ENCODE results near the gene NDUFA11.

The NDUFA11 gene

DNA sequence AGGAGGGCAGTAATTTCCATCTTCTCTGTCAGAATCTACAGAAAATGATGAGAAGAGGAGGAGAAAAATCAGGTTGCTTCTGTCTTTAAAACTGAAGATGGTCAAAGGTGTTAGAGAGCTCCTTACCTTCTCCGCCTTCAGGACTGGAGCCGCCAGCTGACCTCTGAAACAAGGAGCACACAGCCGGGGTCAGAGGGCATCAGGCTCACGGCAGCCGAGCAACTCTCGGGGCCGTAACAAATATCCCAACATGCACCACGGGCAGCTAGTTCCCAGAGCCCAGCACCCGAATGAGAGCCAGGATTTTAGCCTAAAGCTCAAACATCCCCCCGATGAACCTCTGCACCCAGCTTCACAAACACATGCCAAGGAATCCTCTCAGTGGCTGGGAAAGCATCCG is 38.1 kb upstream of the NDUFA11 start:
- Histone ChIP-seq H3K9ac (ENCODE audit: low read length) (no peak overlapping the region), H3K4me1 (ENCODE audit: insufficient read depth, low read length) (peaks cover 50% of the 10 kb centered on the region), H3K9me3 (ENCODE audit: low read length) (no peaks in the 10 kb centered on the region), H3K27ac (ENCODE audit: low read depth, low read length) (peak overlapping the region; percentile 75), H3K27me3 (ENCODE audit: control insufficient read depth in 1 of 2, insufficient read depth in 2 of 2, low read length in 2 of 2) (no peaks in the 10 kb centered on the region), H3K36me3 (ENCODE audit: insufficient read depth, low read length) (peaks cover 25% of the 10 kb centered on the region), H3K4me3 (ENCODE audit: low read depth in 1 of 2, low read length in 2 of 2) (peak overlapping the region in 1 of 2 donors; percentile 14)

- H3K36me3 ChIP-seq (ENCODE audit: insufficient read depth, low read length) = peaks cover 25% of the 10 kb centered on the region
- no peak overlapping the region for H3K4me3 ChIP-seq (ENCODE audit: low read depth in 1 of 2, low read length in 2 of 2)
- peaks cover 48% of the 10 kb centered on the region for H3K4me1 ChIP-seq (ENCODE audit: insufficient read depth, low read length)
- no peaks in the 10 kb centered on the region for H3K27me3 ChIP-seq (ENCODE audit: control insufficient read depth in 1 of 2, insufficient read depth in 2 of 2, low read length in 2 of 2)
- no peak overlapping the region for H3K9ac ChIP-seq (ENCODE audit: low read length)
- H3K9me3 ChIP-seq (ENCODE audit: low read length) = no peaks in the 10 kb centered on the region
- H3K27ac ChIP-seq (ENCODE audit: low read depth, low read length) = peak overlapping the region; percentile 75
These were observed 36.9 kb upstream of the NDUFA11 start for GRCh38 chr19:5940260-5941208.

DNA sequence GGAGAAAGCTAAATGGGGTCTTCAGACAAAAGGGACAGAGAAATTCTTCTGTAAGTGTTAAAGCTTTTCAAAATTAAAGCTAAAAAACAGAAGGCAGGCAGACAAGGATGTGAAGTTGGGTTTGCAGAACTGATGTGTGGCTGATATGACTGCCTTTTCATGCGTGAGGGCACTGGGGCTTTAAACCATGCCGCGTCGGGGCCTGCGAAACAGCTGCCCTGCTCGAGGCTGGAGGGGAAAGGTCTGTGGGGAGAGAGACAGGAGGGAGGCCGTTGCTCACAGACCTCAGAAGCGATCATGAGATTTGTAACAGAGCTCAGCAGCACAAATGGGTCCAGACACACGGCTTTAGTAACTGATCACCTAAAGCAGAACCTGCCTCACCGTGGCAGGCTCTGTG is 34.0 kb upstream of the NDUFA11 start:
- no peaks in the 10 kb centered on the region for H3K9me3 ChIP-seq (ENCODE audit: low read length)
- H3K4me3 ChIP-seq (ENCODE audit: low read depth in 1 of 2, low read length in 2 of 2) = no peak overlapping the region
- H3K9ac ChIP-seq (ENCODE audit: low read length) = no peak overlapping the region
- H3K36me3 ChIP-seq (ENCODE audit: insufficient read depth, low read length) = peaks cover 25% of the 10 kb centered on the region
- peaks cover 61% of the 10 kb centered on the region for H3K4me1 ChIP-seq (ENCODE audit: insufficient read depth, low read length)
- no peaks in the 10 kb centered on the region for H3K27me3 ChIP-seq (ENCODE audit: control insufficient read depth in 1 of 2, insufficient read depth in 2 of 2, low read length in 2 of 2)
- H3K27ac ChIP-seq (ENCODE audit: low read depth, low read length) = peak overlapping the region; percentile 24

- H3K27me3 ChIP-seq (ENCODE audit: control insufficient read depth in 1 of 2, insufficient read depth in 2 of 2, low read length in 2 of 2) = no peaks in the 10 kb centered on the region
- peaks cover 23% of the 10 kb centered on the region for H3K36me3 ChIP-seq (ENCODE audit: insufficient read depth, low read length)
- H3K9ac ChIP-seq (ENCODE audit: low read length) = no peak overlapping the region
- H3K4me1 ChIP-seq (ENCODE audit: insufficient read depth, low read length) = peaks cover 60% of the 10 kb centered on the region
- H3K27ac ChIP-seq (ENCODE audit: low read depth, low read length) = peak overlapping the region; percentile 50
- H3K9me3 ChIP-seq (ENCODE audit: low read length) = no peaks in the 10 kb centered on the region
- H3K4me3 ChIP-seq (ENCODE audit: low read depth in 1 of 2, low read length in 2 of 2) = no peak overlapping the region
These were observed 32.7 kb upstream of the NDUFA11 start for GRCh38 chr19:5936292-5936592.

DNA sequence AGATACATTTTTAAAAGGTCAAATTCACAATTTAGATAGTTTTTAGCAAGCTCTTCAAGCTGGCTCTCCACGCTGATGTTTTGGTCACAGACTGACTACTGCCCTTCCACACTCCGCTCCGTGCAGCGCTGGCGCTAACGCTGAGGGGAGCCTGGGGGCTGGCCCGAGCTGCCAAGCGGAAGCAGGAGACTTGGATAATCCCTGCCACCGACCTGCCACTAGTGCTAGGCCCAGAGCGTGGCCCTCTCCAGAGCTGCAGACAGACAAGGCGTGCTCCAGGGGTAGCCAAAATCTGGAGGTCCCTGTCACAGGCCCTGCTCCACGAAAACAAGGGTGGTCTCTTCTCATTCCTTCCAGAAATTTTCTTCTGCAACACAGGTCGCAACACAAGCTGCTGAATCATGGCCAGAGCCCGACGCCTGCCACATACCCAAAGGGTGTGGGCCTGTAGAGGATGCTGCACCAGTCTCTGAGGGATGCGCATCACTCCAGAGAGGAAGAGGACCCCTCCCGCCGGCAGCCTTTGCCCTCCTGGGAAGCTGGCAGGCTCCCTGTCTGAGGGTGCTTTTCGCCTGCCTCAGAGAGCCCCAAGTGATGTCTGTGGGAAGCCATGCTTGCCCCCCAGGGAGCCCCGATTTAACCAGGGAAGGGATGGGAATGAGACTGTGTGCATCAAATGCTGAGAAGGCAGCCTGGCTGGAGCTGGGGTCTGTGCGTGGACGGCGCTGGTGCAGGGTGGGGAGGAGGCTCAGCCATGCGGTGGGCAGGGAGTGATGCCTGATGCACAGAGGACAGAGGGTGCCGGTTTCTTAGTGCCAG is 32.1 kb upstream of the NDUFA11 start:
- H3K9me3 ChIP-seq (ENCODE audit: low read length) = no peaks in the 10 kb centered on the region
- peak overlapping the region in 1 of 2 donors; percentile 13 for H3K4me3 ChIP-seq (ENCODE audit: low read depth in 1 of 2, low read length in 2 of 2)
- no peaks in the 10 kb centered on the region for H3K27me3 ChIP-seq (ENCODE audit: control insufficient read depth in 1 of 2, insufficient read depth in 2 of 2, low read length in 2 of 2)
- H3K36me3 ChIP-seq (ENCODE audit: insufficient read depth, low read length) = peaks cover 23% of the 10 kb centered on the region
- H3K4me1 ChIP-seq (ENCODE audit: insufficient read depth, low read length) = peaks cover 57% of the 10 kb centered on the region
- H3K9ac ChIP-seq (ENCODE audit: low read length) = no peak overlapping the region
- peak overlapping the region; percentile 76 for H3K27ac ChIP-seq (ENCODE audit: low read depth, low read length)

DNA sequence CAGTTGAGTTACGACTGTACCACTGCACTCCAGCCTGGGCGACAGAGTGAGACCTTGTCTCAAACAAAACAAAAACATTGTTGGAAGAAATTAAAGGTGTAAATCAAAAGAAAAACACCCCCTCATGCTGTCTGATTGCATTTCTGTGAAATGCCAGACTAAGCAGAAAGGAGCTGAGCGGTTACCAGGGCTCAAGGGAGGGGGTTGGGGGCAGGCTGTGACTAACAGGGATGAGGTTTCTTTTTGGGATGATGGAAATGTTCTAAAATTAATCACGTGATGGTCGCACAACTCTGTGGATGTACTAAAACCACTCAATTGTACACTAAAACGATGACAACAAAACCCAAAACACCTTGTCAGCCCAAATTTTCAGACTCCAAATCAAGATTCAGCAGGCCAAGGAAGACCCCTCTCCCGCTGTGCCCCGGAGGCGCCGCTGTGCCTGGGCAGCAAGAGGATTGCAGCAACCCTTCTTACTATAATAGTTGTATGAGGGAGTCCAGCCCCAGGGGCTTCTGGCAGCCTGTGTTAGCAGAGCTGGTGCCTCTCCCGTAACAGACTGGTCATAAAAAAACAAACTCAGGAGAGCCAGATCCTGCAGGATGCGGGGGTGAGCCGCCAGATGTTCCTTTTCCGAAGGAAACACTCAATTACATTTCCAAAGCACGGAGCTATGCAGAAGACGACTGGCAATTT is 31.3 kb upstream of the NDUFA11 start:
- peak overlapping the region in 1 of 2 donors; percentile 13 for H3K4me3 ChIP-seq (ENCODE audit: low read depth in 1 of 2, low read length in 2 of 2)
- H3K9me3 ChIP-seq (ENCODE audit: low read length) = no peaks in the 10 kb centered on the region
- H3K27ac ChIP-seq (ENCODE audit: low read depth, low read length) = peak overlapping the region; percentile 76
- peaks cover 57% of the 10 kb centered on the region for H3K4me1 ChIP-seq (ENCODE audit: insufficient read depth, low read length)
- H3K9ac ChIP-seq (ENCODE audit: low read length) = no peak overlapping the region
- no peaks in the 10 kb centered on the region for H3K27me3 ChIP-seq (ENCODE audit: control insufficient read depth in 1 of 2, insufficient read depth in 2 of 2, low read length in 2 of 2)
- peaks cover 24% of the 10 kb centered on the region for H3K36me3 ChIP-seq (ENCODE audit: insufficient read depth, low read length)

DNA sequence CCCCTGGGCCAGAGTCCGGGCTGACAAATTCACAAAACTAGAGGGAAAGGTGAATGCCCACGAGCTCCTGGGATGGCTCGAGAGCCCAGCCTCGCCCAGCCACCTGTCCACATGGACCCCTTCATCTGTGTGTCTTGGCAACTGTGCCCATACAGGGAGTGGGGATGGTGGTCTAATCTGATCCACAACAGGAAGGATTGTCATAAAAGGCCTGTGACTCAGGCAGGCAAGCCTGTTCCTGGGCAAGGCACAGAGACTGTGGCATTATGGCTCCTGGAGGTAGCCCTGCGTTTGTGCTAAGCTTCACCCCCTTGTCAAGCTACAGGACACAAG is 30.4 kb upstream of the NDUFA11 start:
- Histone ChIP-seq H3K4me3 (ENCODE audit: low read depth in 1 of 2, low read length in 2 of 2) (no peak overlapping the region), H3K27me3 (ENCODE audit: control insufficient read depth in 1 of 2, insufficient read depth in 2 of 2, low read length in 2 of 2) (no peaks in the 10 kb centered on the region), H3K4me1 (ENCODE audit: insufficient read depth, low read length) (peaks cover 57% of the 10 kb centered on the region), H3K9ac (ENCODE audit: low read length) (no peak overlapping the region), H3K27ac (ENCODE audit: low read depth, low read length) (peak overlapping the region; percentile 76), H3K36me3 (ENCODE audit: insufficient read depth, low read length) (peaks cover 24% of the 10 kb centered on the region), H3K9me3 (ENCODE audit: low read length) (no peaks in the 10 kb centered on the region)

DNA sequence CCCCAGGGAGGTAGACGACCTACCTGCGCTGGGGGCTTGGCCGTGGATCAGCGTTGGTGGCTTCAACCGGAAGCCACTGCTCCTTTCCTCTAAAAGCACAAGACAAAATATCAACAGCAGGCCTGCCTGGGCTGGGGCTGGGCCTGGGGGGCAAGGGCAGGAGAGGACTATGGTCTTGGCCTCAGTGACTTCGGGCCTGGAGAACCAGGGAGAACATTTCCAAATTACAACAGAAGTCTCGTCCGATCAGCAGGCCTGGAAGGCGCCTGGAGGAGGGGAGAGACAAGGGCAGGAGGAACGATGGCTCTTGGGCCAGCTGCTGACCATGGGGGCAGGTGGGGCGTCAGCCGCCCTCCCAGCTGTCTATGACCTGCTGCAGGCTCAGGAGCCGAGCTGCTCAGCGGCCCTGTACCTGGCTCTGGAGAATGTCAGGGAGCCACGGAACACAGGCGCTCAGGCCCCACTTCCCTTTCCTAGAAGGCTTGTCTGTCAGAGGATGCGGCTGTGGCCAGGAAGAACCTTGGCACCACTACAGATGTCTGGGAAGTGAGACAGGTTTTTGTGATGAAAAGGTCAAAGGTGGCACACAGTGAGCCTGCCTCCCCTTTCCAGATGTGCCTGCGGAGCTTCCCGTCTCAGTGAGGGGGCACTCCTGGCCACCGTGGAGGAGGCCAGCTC is 29.9 kb upstream of the NDUFA11 start:
- Histone ChIP-seq H3K27me3 (ENCODE audit: control insufficient read depth in 1 of 2, insufficient read depth in 2 of 2, low read length in 2 of 2) (no peaks in the 10 kb centered on the region), H3K9me3 (ENCODE audit: low read length) (no peaks in the 10 kb centered on the region), H3K36me3 (ENCODE audit: insufficient read depth, low read length) (peaks cover 25% of the 10 kb centered on the region), H3K4me3 (ENCODE audit: low read depth in 1 of 2, low read length in 2 of 2) (no peak overlapping the region), H3K27ac (ENCODE audit: low read depth, low read length) (peak overlapping the region; percentile 76), H3K9ac (ENCODE audit: low read length) (no peak overlapping the region), H3K4me1 (ENCODE audit: insufficient read depth, low read length) (peaks cover 57% of the 10 kb centered on the region)

- Histone ChIP-seq H3K4me3 (ENCODE audit: low read depth in 1 of 2, low read length in 2 of 2) (no peak overlapping the region), H3K27ac (ENCODE audit: low read depth, low read length) (peak overlapping the region; percentile 76), H3K36me3 (ENCODE audit: insufficient read depth, low read length) (peaks cover 33% of the 10 kb centered on the region), H3K4me1 (ENCODE audit: insufficient read depth, low read length) (peaks cover 60% of the 10 kb centered on the region), H3K9me3 (ENCODE audit: low read length) (no peaks in the 10 kb centered on the region), H3K9ac (ENCODE audit: low read length) (no peak overlapping the region), H3K27me3 (ENCODE audit: control insufficient read depth in 1 of 2, insufficient read depth in 2 of 2, low read length in 2 of 2) (no peaks in the 10 kb centered on the region)
These were observed 29.1 kb upstream of the NDUFA11 start for GRCh38 chr19:5932609-5933262.

- Histone ChIP-seq H3K9me3 (ENCODE audit: low read length) (no peaks in the 10 kb centered on the region), H3K4me1 (ENCODE audit: insufficient read depth, low read length) (peaks cover 62% of the 10 kb centered on the region), H3K4me3 (ENCODE audit: low read depth in 1 of 2, low read length in 2 of 2) (no peak overlapping the region), H3K27ac (ENCODE audit: low read depth, low read length) (peak overlapping the region; percentile 76), H3K27me3 (ENCODE audit: control insufficient read depth in 1 of 2, insufficient read depth in 2 of 2, low read length in 2 of 2) (no peaks in the 10 kb centered on the region), H3K9ac (ENCODE audit: low read length) (no peak overlapping the region), H3K36me3 (ENCODE audit: insufficient read depth, low read length) (peaks cover 39% of the 10 kb centered on the region)
These were observed 28.6 kb upstream of the NDUFA11 start for GRCh38 chr19:5932146-5932545.

All from muscle layer of colon (tissue), 2 donors.